T47D (cell line): ENCODE results near the gene LGALS3BP.

Source experiments
- DNase-seq, 2 experiments: peaks; one replicate each; pipeline versions ENCODE4 v3.0.0 to v3.0.0-alpha.2; 2011 to 2012; ENCODE audit warnings: low read depth in 1 of 2, low spot score in 1 of 2
- JUND ChIP-seq: IDR thresholded peaks from 2 replicates; pipeline ENCODE4 v1.6.1; 2012; ENCODE audit warnings: low read depth
- in situ Hi-C: cut with HindIII; loops from 2 replicates; pipeline ENCODE4 v1.10.0; 2016; ENCODE audit warnings: low sequenced_read_pairs, low pct_unique_long_range_greater_than_20kb

The LGALS3BP gene

DNA sequence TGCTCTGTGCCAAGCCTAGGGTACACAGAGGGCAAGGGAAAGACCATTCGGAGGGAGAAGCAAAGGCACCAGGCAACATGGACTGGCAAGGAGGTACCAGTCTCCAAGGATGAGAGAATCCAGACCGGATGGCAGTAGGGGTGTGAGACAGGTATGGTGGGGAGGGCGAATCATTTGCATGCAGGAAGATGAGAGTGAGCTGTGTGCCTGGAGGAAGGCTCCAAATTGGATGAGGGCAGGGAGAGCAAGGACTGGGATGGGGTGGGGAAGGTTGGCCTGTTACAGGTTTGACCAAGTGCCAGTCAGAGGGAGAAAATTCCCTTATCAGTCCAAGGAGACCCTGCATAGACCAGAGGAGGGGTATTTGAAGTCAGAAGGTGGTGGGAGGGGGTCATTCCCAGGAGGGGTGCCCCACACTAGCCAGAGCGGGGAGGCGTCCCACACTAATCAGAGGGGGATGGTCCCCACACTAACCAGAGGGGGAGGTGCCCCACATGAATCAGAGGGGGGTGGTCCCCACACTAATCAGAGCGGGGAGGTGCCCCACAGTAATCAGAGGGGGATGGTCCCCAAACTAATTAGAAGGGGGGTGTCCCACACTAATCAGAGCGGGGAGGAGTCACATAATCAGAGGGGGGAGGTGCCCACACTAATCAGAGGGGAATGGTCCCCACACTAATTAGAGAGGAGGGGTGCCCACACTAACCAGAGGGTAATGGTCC is 29.1 kb upstream of the LGALS3BP start:
- no peak for DNase-seq
- no peak for TF ChIP-seq JUND
- in situ Hi-C loops, result no loop called here

DNA sequence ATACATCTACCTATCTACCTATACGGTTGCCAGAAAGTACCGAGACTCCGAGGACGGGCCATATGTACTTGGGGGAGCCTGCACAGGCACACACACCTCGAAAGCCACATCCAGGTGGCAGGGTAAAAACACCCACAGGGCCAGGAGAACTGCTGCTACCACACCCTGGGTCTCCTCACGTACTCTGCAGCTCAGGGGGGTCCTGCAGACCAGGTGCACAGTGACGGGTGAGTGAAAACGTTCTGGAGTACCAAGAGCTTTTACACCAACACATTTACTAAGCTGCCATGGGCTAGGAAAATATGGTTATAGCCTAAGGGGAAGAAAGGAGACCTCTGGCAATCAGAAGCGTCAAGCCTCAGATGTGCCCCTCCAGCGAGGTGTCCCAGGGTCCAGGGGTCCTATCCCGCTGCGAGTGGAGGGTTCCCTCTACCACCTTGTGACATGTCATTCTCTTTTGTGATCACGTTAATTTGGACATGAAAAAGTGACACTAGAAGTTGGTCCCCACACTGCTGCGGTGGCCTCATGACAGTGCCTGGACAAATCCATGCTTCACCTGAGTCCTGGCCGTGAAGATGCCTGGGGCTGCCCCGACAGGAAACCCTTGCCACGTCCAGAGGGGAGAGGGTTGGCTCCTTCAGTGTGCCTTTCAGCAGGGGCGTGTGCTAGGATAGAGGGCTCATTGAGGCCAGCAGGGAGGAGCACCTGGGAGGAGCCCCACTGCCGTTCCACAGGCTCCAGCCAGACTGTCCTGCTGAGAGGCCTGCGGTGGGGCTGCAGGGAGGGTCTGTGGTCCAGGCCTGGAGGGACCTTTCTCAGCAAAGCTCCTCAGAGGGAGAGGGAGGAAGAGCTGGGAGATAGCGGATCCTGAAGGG is 28.0 kb upstream of the LGALS3BP start:
- no peak for DNase-seq
- in situ Hi-C loops, result no loop called here
- TF ChIP-seq JUND, result no peak

DNA sequence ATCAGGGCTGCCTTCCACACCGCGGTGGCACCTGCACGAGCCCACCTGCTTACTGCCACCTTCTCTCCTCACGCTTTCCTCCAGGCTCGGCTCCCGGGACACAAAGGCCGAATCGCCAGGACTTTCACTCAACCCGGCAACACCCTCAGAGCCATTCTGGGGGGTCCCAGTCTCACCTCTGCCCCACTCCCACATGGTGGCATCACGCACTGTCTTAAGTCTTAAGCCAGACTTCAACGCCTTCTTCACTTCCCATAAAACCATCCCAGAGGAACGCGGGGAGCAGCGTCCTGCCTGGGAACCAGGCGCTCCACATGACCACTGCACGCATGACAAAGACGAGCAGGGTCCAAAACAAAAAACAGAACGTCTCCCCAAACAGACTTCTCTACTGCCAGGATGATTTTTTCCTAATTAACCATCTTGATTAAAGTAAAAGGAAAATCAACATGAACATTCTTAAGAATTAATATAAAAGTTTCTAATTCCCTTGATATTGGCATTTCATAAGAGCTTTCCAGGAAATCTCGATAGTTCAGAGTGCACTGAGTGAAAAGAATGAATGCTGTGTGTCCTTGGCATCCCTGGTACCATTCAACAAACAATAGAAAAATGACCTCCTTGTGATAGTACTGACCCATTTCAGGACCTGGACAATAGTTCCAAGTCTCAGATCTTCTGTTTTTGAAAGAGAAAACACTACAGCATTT is 27.2 kb upstream of the LGALS3BP start:
- DNase-seq, result no peak
- no peak for TF ChIP-seq JUND
- in situ Hi-C loops, result no loop called here

DNA sequence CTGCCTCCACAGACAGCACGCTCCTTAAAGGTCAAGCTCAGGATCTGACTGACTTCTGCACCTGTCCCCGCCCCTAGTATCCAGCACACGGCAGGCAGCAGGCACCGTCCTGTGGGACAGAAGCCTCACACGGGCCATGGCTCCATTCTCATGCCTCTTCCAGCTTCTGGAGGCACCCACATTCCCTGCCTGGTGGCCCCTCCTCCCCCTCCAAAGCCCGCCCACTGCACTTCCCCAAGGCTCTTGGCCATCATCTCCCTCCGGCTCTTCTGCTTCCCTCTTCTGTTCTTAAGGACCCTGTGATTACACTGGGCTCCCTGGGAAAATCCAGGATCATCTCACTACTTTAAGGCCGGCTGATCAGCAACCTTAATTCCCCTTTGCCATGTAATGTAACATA is 26.3 kb upstream of the LGALS3BP start:
- TF ChIP-seq JUND, result no peak
- DNase-seq, result peak in 1 of 2 experiments; percentile 62
- in situ Hi-C loops, result no loop called here

DNA sequence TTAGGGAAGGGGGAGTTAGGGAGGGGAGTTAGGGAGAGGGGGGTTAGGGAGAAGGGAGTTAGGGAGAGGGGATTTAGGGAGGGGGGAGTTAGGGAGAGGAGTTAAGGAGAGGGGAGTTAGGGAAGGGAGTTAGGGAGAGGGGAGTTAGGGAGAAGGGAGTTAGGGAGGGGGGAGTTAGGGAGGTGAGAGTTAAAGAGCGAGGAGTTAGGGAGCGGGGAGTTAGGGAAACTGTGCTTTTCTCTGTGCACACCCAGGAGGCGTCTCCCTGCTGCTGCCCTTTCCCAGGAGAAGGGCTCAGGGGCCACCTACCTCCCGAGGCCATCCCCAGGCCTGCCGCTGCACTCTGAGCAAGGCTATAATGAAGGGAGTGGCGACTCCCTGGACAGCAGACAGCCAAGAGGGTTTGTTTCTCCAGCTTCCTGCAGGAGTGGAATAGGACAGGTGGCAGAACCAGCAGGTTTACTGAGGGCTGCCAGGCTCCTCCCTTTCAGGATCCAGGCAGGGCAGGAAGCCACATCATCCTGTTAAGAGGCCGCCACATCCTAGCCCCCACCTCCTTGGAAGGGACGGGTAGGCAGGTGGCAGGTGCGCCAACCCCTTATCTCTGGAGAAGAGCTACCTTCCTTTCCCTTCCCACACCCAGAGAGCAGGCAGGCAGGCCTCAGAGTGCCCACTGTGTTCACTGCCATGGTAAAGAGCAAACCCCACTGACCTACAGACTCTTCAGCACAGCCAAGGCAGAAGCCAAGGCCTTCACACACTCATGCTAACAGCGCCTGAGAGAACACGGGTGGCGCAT is 25.5 kb upstream of the LGALS3BP start:
- in situ Hi-C loops, result no loop called here
- no peak for TF ChIP-seq JUND
- DNase-seq, result peak; percentile 83 to 97

DNA sequence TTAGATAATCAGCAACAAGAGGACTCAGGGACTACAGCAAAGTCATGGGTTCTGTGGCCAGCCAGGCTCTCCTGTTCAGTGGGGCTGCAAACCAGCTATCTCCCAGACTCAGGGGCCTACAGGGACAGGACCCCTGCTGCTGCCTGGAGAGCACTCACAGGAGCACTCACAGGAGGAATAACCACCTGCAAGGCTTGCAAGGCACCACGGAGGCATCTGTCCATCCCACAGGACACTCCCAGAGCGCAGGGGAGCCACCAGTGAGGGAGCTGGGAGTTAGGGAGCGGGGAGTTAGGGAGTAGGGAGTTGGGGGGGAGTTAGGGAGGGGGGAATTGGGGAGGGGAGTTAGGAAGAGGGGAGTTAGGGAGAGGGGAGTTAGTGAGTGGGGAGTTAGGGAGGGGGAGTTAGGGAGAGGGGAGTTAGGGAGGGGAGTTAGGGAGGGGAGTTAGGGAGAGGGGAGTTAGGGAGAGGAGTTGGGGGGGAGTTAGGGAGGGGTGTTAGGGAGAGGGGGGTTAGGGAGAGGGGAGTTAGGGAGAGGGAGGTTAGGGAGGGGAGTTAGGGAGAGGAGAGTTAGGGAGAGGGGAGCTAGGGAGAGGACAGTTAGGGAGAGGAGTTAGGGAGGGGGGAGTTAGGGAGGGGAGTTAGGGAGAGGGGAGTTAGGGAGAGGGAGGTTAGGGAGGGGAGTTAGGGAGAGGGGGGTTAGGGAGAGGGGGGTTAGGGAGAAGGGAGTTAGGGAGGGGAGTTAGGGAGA is 24.1 kb upstream of the LGALS3BP start:
- no peak for TF ChIP-seq JUND
- in situ Hi-C loops, result no loop called here
- DNase-seq, result no peak

DNA sequence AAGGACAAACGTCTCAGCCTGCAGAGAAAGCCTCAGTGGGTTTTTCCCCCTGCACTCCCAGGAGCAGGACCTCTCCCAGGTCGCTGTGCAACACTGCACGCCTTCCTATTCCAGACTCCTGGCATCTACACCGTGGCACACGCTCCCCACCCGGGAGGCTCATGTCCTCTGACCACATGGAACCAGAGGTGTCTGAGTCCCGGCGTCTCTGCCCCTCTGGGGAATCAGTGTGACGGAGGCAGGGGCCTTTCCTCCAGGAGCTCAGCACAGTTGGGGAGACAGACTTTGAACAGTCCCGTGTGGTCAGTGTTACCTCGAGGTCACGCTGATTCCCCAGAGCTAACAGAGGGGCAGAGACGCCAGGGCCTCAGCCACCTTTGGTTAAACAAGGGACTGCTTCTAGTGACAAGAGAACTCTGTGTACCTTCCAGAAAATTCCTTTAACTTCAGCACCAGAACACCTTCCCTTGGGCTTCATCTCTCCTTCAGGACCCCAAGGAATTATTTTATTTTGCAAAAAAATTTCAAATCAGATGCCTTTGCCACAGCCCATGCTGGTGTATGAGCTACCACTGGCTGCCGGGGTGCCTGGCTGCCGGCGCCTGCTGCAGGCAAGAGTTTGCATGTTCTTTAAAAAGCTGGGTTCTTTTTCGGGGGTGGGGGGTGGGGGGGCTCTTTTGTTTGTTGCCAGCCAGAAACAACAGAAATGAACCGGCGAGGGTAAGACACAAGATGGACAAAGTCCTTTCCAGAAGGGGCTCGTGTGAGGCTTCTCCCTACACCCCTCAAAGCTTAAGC is 23.3 kb upstream of the LGALS3BP start:
- DNase-seq, result no peak
- no peak for TF ChIP-seq JUND
- in situ Hi-C loops, result no loop called here

DNA sequence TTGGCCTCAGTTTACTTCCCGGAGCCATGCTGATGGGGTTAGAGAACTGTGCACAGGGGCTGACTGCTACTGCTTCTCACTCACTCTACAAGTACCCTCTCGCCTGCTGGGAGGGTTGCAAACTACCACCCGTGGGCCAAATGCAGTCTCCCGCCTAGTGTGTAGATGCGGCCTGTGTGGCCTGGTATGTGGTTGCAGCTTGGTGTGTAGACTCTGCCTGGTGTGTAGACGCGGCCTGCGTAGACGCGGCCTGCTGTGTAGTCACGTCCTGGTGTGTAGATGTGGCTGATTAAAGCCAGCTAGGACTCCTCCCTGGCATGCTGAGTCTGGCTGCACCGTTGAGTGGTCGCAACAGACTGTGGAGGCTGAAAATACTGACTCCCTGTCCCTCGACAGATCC is 22.6 kb upstream of the LGALS3BP start:
- DNase-seq, result no peak
- no peak for TF ChIP-seq JUND
- in situ Hi-C loops, result no loop called here

DNA sequence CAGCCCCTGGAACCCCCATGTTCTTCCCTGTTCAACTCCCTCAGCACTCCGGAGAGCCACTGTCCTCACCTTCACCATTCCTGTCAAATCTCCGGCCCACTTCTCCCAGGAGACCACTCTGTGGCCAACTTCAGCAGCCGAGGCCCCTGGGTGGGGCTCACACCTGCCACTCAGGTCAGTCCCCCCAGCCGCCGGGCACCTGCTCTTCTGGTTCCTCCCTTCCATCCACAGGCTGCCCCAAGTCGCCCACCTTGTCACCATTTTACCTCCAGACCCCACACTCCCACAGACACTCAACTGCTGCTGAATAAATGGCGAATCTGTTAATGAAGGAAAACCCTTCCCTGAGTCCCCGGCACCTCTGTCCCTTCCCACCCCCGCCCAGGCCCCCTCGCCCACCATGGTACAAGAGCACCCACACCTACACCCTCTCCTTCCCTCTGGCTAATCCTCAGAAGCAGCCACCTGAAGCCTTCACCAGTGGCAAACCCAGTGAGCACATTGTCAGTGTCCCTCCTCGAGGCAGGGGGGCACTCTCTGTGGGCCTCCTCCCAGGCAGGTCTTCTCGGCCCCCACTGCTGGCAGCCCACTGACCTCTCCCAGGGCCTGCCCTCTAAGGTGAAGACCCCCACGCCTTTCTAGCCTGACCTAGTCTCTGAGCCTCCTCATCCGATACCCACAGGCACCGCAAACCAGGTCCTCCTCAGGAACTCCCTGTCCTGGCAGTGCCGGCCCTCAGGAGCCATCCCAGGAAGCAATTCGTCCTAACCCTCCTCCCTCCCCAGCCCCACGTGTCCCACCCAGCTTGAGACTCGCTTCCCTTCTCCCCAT is 21.7 kb upstream of the LGALS3BP start:
- no peak for TF ChIP-seq JUND
- in situ Hi-C loops, result no loop called here

More for the DNA sequence above, 21.7 kb upstream of the LGALS3BP start:
- no peak for DNase-seq
